SU-DHL-6 (cell line): ENCODE data around the gene FBXO44.

Experiments used
- H2AFZ ChIP-seq: fragments of 200-600 bp; sonication (generic); 2 replicates; pipeline ENCODE4 v1.6.1; 2014; ENCODE audit warnings: low read depth, mild to moderate bottlenecking, moderate library complexity, mixed read lengths, antibody characterized with exemption, low read length; ENCODE audit not compliant: severe bottlenecking
- H3F3A ChIP-seq: fragments of 200-600 bp; shearing (Covaris generic); 2 replicates; pipeline ENCODE4 v1.6.0; 2016; ENCODE audit warnings: antibody characterized with exemption, mild to moderate bottlenecking; ENCODE audit not compliant: insufficient read depth
- H3K27ac ChIP-seq: fragments of 200-600 bp; sonication (generic); 2 replicates; pipeline ENCODE4 v1.5.1; 2016; ENCODE audit warnings: low read depth, mild to moderate bottlenecking, low read length, moderate library complexity, mixed read lengths
- H3K27me3 ChIP-seq: fragments of 200-600 bp; sonication (generic), shearing (Covaris generic); 2 replicates; pipeline ENCODE4 v1.6.0; 2014; ENCODE audit warnings: mild to moderate bottlenecking, low read length
- H3K36me3 ChIP-seq: fragments of 200-600 bp; sonication (generic); 2 replicates; pipeline ENCODE4 v1.6.1; 2014; ENCODE audit warnings: mild to moderate bottlenecking, low read length, mixed read lengths
- H3K4me2 ChIP-seq: fragments of 300-600, 200-600 bp; shearing (Covaris generic), sonication (generic); 2 replicates; pipeline ENCODE4 v1.6.0; 2014; ENCODE audit warnings: low read length, low read depth, mild to moderate bottlenecking; ENCODE audit not compliant: poor library complexity, severe bottlenecking
- H3K4me3 ChIP-seq: fragments of 200-600 bp; sonication (generic); 2 replicates; pipeline ENCODE4 v1.5.1; 2014; ENCODE audit warnings: antibody characterized with exemption, low read length, mild to moderate bottlenecking, mixed read lengths; ENCODE audit not compliant: insufficient read depth, poor library complexity, severe bottlenecking
- H3K79me2 ChIP-seq: fragments of 200-600 bp; sonication (generic); 2 replicates; pipeline ENCODE4 v1.6.1; 2014; ENCODE audit warnings: mild to moderate bottlenecking, low read length, moderate library complexity; ENCODE audit not compliant: insufficient read depth
- H3K9ac ChIP-seq: fragments of 200-600 bp; sonication (generic); 2 replicates; pipeline ENCODE4 v1.7.0; 2014; ENCODE audit warnings: mild to moderate bottlenecking, low read length
- H3K9me2 ChIP-seq: fragments of 200-600 bp; sonication (generic); replicated peaks from 2 replicates; pipeline ENCODE4 v1.6.1; 2014; ENCODE audit warnings: low read length; ENCODE audit not compliant: insufficient read depth
- H3K9me3 ChIP-seq: fragments of 200-600 bp; sonication (generic); 2 replicates; pipeline ENCODE4 v1.6.1; 2014; ENCODE audit warnings: low read length, mixed read lengths; ENCODE audit not compliant: insufficient read depth
- H4K20me1 ChIP-seq: fragments of 200-600 bp; sonication (generic); 2 replicates; pipeline ENCODE4 v1.6.1; 2014; ENCODE audit warnings: low read depth, mild to moderate bottlenecking, antibody characterized with exemption, low read length, moderate library complexity, mixed read lengths
- EZH2phosphoT487 ChIP-seq: fragments of 200-600 bp; sonication (generic), shearing (Covaris generic); conservative IDR thresholded peaks from 2 replicates; pipeline ENCODE4 v1.6.1; 2018; ENCODE audit warnings: mild to moderate bottlenecking, antibody characterized with exemption, low read length, moderate library complexity, mixed read lengths
- TF ChIP-seq, protein P1 (sequence below): fragments of 200-600 bp; sonication (generic); IDR thresholded peaks from one replicate; pipeline ENCODE4 v1.5.1; 2017; ENCODE audit warnings: antibody characterized with exemption, mild to moderate bottlenecking, low read length, moderate library complexity; ENCODE audit not compliant: insufficient read depth, poor library complexity, severe bottlenecking

The FBXO44 gene

DNA sequence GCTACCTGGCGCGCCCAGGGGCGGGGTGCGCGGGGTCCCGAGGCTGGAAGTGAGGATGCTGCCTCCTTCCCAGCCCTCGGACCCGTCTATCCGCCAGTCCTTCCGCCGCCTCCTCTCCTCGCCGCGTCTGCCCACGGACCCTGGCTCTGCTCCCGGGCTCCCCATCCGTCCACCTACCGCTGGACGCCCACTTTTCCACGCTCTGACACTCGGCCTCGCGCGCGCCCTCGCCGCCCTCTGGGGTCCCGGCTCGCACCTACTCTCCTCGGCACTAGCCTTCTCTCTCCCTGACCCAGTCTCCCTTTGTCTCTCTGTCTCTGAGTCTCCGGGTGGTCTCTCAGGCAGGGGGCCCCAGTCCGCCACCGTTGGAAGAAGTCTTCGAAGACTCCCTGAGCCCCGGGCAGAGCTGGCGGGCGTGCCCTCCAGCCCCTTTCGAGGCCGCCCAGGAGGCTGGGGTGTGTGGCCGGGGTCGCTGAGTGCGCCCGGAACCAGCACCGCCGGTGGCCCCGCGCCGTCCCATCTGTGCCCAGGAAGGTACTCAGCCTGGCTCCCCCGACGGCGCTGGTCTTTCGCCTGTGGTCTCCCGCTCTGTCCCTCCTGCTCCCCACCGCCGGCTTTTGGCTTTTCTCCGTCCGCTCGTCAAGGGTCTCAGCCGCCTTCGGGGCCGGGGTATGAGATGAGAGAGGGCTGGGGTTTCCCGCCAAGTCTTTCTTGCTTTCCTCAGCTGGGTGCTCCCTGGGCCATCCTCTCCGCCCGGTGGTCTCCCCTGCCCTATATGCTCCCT is 37.4 kb downstream of the FBXO44 start:
- Histone ChIP-seq H3F3A (no peaks in the 10 kb centered on the region), H3K79me2 (no peaks in the 10 kb centered on the region), H3K36me3 (no peaks in the 10 kb centered on the region), H3K27me3 (no peaks in the 10 kb centered on the region), H3K9me2 (no peaks in the 10 kb centered on the region), H3K27ac (no peak overlapping the region), H2AFZ (no peak overlapping the region), H3K9me3 (no peaks in the 10 kb centered on the region), H4K20me1 (no peaks in the 10 kb centered on the region), H3K9ac (no peak overlapping the region), H3K4me3 (no peak overlapping the region), H3K4me2 (no peak overlapping the region)
- no peak for TF ChIP-seq EZH2phosphoT487
- TF ChIP-seq, protein P1, sequence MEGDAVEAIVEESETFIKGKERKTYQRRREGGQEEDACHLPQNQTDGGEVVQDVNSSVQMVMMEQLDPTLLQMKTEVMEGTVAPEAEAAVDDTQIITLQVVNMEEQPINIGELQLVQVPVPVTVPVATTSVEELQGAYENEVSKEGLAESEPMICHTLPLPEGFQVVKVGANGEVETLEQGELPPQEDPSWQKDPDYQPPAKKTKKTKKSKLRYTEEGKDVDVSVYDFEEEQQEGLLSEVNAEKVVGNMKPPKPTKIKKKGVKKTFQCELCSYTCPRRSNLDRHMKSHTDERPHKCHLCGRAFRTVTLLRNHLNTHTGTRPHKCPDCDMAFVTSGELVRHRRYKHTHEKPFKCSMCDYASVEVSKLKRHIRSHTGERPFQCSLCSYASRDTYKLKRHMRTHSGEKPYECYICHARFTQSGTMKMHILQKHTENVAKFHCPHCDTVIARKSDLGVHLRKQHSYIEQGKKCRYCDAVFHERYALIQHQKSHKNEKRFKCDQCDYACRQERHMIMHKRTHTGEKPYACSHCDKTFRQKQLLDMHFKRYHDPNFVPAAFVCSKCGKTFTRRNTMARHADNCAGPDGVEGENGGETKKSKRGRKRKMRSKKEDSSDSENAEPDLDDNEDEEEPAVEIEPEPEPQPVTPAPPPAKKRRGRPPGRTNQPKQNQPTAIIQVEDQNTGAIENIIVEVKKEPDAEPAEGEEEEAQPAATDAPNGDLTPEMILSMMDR, result no peak

DNA sequence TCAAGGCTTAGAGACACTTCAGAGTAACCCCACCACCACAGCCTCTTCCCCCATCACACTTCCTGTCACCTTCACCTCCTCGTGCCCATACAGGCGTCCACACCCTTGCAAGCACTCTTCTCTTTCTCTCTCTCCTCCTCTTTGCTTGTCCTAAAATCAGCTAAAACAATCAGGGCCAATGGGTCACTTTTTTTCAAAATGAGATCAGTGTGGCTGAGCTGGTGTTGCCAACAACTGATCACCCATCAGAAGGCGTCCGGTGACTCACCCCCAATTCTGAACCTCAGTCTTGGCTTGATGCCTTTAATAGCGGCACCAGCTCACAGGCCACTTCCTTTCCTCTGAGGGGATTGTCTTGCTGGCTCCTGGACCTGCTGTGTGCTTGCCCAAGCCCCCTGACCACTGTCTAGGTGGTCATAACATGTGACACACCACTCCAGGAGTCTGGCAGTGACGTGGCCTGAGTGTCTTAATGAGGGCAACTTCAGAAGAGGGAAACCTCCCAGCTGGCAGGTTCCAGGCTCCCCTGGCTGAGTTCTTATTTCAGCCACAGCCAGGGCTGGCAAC is 38.4 kb downstream of the FBXO44 start:
- Histone ChIP-seq H3K79me2 (no peaks in the 10 kb centered on the region), H3K9me2 (no peaks in the 10 kb centered on the region), H3K27me3 (no peaks in the 10 kb centered on the region), H3K9ac (no peak overlapping the region), H3K9me3 (no peaks in the 10 kb centered on the region), H3K4me2 (no peak overlapping the region), H2AFZ (no peak overlapping the region), H3F3A (no peaks in the 10 kb centered on the region), H3K36me3 (no peaks in the 10 kb centered on the region), H3K27ac (no peak overlapping the region), H4K20me1 (no peaks in the 10 kb centered on the region), H3K4me3 (no peak overlapping the region)
- no peak for TF ChIP-seq EZH2phosphoT487
- TF ChIP-seq, protein P1, result no peak

DNA sequence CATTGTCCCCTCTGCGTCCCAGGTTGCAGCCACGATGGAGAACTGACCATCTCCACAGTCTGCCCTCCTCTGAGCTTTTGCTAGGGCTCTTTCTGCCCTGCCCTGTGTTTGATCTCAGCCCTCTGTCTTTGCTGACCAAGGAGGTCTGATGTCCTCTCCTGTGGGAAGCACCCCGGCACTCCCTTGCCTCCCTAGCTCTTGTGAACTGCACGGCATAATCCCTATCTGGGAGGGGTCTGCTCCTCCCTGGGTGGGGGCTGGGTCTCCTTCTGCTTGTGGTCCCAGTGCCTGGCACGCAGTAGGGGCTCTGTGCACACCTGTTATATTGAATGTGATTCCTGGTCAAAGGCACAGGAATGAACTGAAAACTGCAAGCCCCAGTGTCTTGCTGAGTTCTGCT is 39.2 kb downstream of the FBXO44 start:
- no peak overlapping the region for H3K4me3 ChIP-seq
- H3K27me3 ChIP-seq, result no peaks in the 10 kb centered on the region
- no peak overlapping the region for H3K4me2 ChIP-seq
- no peaks in the 10 kb centered on the region for H3K36me3 ChIP-seq
- no peak overlapping the region for H3K9ac ChIP-seq
- no peaks in the 10 kb centered on the region for H3K79me2 ChIP-seq
- H3K9me3 ChIP-seq, result no peaks in the 10 kb centered on the region
- H3K9me2 ChIP-seq, result no peaks in the 10 kb centered on the region
- no peaks in the 10 kb centered on the region for H4K20me1 ChIP-seq
- no peak overlapping the region for H2AFZ ChIP-seq
- no peaks in the 10 kb centered on the region for H3F3A ChIP-seq
- H3K27ac ChIP-seq, result no peak overlapping the region
- TF ChIP-seq, protein P1, result no peak
